Psoas muscle (tissue), 8 donors: ENCODE data around the gene C16orf89. TPM values are rescaled to one million over a fixed set of nuclear protein-coding genes. Genes with fewer than 3 reads are reported as not detected.

Experiments
- ATAC-seq, 4 donors: fragments of 200-7000 bp; cut with Tn5 transposase; one replicate each; pipeline ENCODE4 v1.9.1; 2020; ENCODE audit warnings: moderate library complexity in 3 of 4, mild to moderate bottlenecking in 2 of 4
- DNase-seq, 2 donors: peaks; one replicate each; pipeline ENCODE4 v3.0.0-alpha.2; 2020
- H3K27ac ChIP-seq: fragments of 200-600 bp; one replicate; pipeline ENCODE4 v1.8.0; 2022
- H3K27me3 ChIP-seq, 3 donors: fragments of 200-600 bp in 1 of 3; one replicate each; pipeline versions ENCODE4 v1.6.1 to v1.8.0; 2013 to 2022; ENCODE audit warnings: low read length in 2 of 3, mild to moderate bottlenecking in 2 of 3, moderate library complexity in 1 of 3; ENCODE audit not compliant: insufficient read depth in 3 of 3
- H3K36me3 ChIP-seq, 2 donors: fragments of 200-600 bp in 1 of 2; one replicate each; pipeline versions ENCODE4 v1.6.1 to v1.8.0; 2013 to 2022; ENCODE audit warnings: low read depth in 1 of 2, mild to moderate bottlenecking in 1 of 2, moderate library complexity in 1 of 2; ENCODE audit not compliant: insufficient read depth in 1 of 2
- H3K4me1 ChIP-seq: fragments of 200-600 bp; one replicate; pipeline ENCODE4 v1.8.0; 2022
- H3K4me3 ChIP-seq: fragments of 200-600 bp; one replicate; pipeline ENCODE4 v1.8.0; 2022; ENCODE audit warnings: mild to moderate bottlenecking
- H3K9me3 ChIP-seq: fragments of 200-600 bp; one replicate; pipeline ENCODE4 v1.8.0; 2022
- WGBS, 3 donors: extraction: QIAGEN DNeasy Blood & Tissue Kit; methylation state at CpG; one replicate each; pipeline versions ENCODE4 v1.1.6 to v1.1.7; 2013; 5-methylcytosine and 5-hydroxymethylcytosine counted together
- intact Hi-C, 2 donors: fragments of 100-400 bp; cut with DNase I; formaldehyde crosslinking; loops; one replicate each; pipeline versions ENCODE4 v1.11.0 to v1.14.2; 2022
- polyA plus RNA-seq, 3 donors: library from polyadenylated mRNA; stranded (reverse); fragments of 200-250 nt; gene quantifications; one replicate each; pipeline ENCODE4 v1.2.3, GENCODE V29; 2013
- total RNA-seq, 4 donors: library from RNA; stranded (reverse); fragmentation: NEBNext Ultra II Directional in 2 of 4; extraction: Animal tissue kit (Norgen Biotek cat#: 25700) in 2 of 4; gene quantifications; one replicate each; pipeline versions ENCODE4 v1.2.1 to v1.2.4, GENCODE V29; 2021 to 2023
- TF ChIP-seq, protein P1 (sequence below): fragments of 200-600 bp; IDR thresholded peaks from one replicate; pipeline ENCODE4 v1.8.0; 2022; ENCODE audit warnings: antibody characterized with exemption
- donor health status: healthy with polysubstance abuse.
- donor health status: DM: no; HTN: no; CAD: no; lungs with moderate emphysema.
- donor health status: Bipolar disorder and iron deficiency.
- donor health status: healthy.
- donor health status: DM: yes; HTN: yes; CAD: no.
- donor health status: DM: no; HTN: no; CAD: no.
- donor health status: DM: no; HTN: no; CAD: no.
- donor health status: DM: yes; HTN: yes; CAD: no.

C16orf89 gene
- total and polyA plus RNA-seq, 7 donors: 0.29 to 9.3 (median 0.90) TPM; not detected in 1

DNA sequence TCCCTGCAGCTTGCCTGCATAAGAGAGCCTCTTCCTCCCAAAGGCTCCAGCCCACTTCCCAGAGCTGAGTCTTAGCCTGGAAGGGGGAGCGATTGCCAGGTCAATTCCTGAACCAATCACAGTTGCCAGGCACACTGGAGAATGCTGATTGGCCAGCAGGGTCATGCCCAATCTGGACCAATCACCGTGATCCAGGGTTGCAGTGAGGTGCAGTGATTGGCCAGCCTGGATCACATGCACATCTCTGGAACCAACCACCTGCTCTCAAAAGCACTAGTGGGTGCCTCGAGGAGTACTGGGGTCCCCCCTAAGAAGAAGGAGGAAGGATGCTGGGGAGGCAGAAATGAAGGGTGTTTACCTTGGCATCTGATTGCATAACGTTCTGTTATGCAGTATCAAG is 50.4 kb downstream of the C16orf89 start:
- intact Hi-C loops: no loop called here
- Histone ChIP-seq H3K4me1 (no peaks in the 10 kb centered on the region), H3K9me3 (no peaks in the 10 kb centered on the region), H3K27me3 (no peaks in the 10 kb centered on the region), H3K27ac (no peak overlapping the region), H3K4me3 (no peak overlapping the region), H3K36me3 (no peaks in the 10 kb centered on the region)
- DNase-seq (no peak), ATAC-seq (no peak)
- TF ChIP-seq, protein P1, sequence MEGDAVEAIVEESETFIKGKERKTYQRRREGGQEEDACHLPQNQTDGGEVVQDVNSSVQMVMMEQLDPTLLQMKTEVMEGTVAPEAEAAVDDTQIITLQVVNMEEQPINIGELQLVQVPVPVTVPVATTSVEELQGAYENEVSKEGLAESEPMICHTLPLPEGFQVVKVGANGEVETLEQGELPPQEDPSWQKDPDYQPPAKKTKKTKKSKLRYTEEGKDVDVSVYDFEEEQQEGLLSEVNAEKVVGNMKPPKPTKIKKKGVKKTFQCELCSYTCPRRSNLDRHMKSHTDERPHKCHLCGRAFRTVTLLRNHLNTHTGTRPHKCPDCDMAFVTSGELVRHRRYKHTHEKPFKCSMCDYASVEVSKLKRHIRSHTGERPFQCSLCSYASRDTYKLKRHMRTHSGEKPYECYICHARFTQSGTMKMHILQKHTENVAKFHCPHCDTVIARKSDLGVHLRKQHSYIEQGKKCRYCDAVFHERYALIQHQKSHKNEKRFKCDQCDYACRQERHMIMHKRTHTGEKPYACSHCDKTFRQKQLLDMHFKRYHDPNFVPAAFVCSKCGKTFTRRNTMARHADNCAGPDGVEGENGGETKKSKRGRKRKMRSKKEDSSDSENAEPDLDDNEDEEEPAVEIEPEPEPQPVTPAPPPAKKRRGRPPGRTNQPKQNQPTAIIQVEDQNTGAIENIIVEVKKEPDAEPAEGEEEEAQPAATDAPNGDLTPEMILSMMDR: no peak
- WGBS, 3 donors: 58 to 72% (median 58%) methylated on average over 4 of the region's 4 CpGs

DNA sequence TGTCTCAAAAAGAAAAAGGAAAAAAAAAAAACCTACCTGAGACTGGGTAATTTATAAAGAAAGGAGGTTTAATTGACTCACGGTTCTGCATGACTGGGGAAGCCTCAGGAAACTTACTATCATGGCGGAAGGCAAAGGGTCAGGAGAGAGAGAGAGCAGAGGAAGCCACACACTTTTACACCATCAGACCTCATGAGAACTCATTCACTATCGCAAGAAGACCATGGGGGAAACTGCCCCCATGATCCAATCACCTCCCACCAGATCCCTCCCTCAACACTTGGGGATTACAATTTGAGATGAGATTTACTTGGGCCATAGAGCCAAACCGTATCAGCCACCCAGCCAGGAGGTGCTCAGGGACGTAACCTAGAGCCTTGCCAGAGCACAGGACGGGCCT is 52.9 kb downstream of the C16orf89 start:
- intact Hi-C loops: no loop called here
- no peaks in the 10 kb centered on the region for H3K27me3 ChIP-seq
- no peaks in the 10 kb centered on the region for H3K4me1 ChIP-seq
- WGBS, 3 donors: 65 to 82% (median 79%) methylated on average over 6 of the region's 6 CpGs
- H3K4me3 ChIP-seq: no peak overlapping the region
- no peak overlapping the region for H3K27ac ChIP-seq
- H3K9me3 ChIP-seq: no peaks in the 10 kb centered on the region
- TF ChIP-seq, protein P1: no peak
- no peaks in the 10 kb centered on the region for H3K36me3 ChIP-seq
- DNase-seq: no peak
- ATAC-seq: no peak

DNA sequence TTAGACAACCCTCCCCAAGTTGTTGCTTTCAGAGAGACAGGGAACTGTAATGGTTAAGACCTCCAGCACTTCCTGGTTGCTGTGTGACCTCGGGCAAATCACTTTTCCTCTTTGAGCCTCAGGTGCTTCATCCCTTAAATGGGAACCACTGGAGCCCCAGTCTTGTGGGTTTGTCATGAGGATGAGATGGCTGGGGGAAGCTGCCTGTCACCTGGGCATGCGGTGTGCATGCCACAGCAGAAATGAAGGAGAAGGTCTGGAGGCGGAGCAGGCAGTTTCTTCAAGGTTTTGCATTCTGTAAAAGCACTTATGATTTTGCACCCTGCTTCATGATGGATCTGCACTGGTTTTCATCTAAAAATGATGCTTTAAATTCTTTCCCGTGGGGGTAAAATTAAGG is 54.1 kb downstream of the C16orf89 start:
- DNase-seq (no peak), ATAC-seq (no peak)
- Histone ChIP-seq H3K27me3 (no peaks in the 10 kb centered on the region), H3K36me3 (no peaks in the 10 kb centered on the region), H3K27ac (no peak overlapping the region), H3K4me3 (no peak overlapping the region), H3K4me1 (no peaks in the 10 kb centered on the region), H3K9me3 (no peaks in the 10 kb centered on the region)
- intact Hi-C loops: no loop called here
- WGBS, 3 donors: 57 to 77% (median 66%) methylated on average over 4 of the region's 4 CpGs
- TF ChIP-seq, protein P1: no peak

DNA sequence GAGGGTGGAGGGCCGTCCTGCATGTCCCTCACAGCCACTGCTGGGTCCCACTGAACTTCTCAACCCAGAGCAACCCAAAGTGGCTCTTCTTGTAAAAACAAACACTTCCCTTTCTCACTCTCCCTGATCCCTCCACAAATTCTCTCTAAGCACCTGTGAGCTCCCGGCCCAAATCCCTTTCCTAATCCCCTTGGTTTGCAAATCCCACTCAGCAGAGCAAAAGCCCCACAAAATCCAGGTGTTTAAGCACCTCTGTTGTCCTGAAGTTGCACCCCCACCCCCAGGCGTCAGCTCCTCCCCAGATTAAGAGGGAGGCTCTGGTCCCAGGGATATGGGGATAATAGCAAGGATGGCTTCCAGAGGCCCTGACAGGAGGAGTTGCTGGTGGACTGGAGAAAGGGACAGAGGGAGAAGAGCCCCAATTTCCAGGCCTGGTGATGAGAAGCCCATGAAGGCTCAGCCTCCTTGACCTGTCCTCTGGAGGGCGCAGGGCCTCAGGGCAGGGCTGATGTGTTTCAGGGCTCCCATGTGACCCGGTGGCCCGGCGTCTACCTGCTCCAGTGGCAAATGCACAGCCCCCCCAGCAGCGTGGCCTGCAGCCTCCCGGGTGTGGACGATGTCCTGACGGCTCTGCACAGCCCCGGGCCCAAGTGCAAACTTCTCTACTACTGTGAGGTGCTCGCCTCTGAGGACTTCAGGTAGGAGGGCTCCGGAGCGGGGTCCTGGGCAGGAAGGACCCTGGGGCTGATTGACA is 55.0 kb downstream of the C16orf89 start:
- H3K27me3 ChIP-seq: no peaks in the 10 kb centered on the region
- TF ChIP-seq, protein P1: no peak
- intact Hi-C loops: no loop called here
- no peak overlapping the region for H3K27ac ChIP-seq
- H3K4me1 ChIP-seq: no peaks in the 10 kb centered on the region
- H3K36me3 ChIP-seq: no peaks in the 10 kb centered on the region
- no peaks in the 10 kb centered on the region for H3K9me3 ChIP-seq
- ATAC-seq: no peak
- no peak for DNase-seq
- 58 to 61% (median 60%) methylated on average over 15 of the region's 15 CpGs for WGBS, 3 donors
- H3K4me3 ChIP-seq: no peak overlapping the region

DNA sequence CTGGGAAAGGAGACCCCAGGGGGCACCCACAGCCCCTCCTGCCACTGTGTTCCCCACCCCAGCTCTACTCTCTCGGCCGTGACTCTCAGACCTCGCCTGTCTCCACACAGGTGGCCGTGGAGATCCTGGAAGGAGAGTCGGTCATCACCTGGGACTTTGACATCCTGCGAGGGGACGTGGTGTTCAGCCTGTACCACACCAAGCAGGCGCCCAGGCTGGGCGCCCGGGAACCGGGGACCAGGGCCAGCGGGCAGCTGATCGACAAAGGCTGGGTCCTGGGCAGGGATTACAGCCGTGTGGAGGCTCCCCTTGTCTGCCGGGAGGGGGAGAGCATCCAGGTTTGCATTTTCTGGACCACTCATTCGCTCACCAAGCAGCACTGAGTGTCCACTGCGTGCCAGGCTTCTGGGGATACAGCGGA is 57.4 kb downstream of the C16orf89 start:
- Histone ChIP-seq H3K27ac (no peak overlapping the region), H3K9me3 (no peaks in the 10 kb centered on the region), H3K4me3 (no peak overlapping the region), H3K4me1 (no peaks in the 10 kb centered on the region), H3K36me3 (no peaks in the 10 kb centered on the region), H3K27me3 (no peaks in the 10 kb centered on the region)
- intact Hi-C loops: no loop called here
- ATAC-seq: no peak
- DNase-seq: no peak
- TF ChIP-seq, protein P1: no peak
- 79 to 87% (median 83%) methylated on average over 18 of the region's 18 CpGs for WGBS, 3 donors
